ENCODE results near the gene RALGAPA1.
"Not testable (repeated sequence)": the region's sequence is repeated elsewhere in the genome, so short reads cannot be mapped to it uniquely, and the experiment has no call there.

Gene RALGAPA1

GRCh38 chr14:35821564-35822411 lies 12.7 kb upstream of the RALGAPA1 start:
- peak; percentile 52 for DNase-seq

DNA sequence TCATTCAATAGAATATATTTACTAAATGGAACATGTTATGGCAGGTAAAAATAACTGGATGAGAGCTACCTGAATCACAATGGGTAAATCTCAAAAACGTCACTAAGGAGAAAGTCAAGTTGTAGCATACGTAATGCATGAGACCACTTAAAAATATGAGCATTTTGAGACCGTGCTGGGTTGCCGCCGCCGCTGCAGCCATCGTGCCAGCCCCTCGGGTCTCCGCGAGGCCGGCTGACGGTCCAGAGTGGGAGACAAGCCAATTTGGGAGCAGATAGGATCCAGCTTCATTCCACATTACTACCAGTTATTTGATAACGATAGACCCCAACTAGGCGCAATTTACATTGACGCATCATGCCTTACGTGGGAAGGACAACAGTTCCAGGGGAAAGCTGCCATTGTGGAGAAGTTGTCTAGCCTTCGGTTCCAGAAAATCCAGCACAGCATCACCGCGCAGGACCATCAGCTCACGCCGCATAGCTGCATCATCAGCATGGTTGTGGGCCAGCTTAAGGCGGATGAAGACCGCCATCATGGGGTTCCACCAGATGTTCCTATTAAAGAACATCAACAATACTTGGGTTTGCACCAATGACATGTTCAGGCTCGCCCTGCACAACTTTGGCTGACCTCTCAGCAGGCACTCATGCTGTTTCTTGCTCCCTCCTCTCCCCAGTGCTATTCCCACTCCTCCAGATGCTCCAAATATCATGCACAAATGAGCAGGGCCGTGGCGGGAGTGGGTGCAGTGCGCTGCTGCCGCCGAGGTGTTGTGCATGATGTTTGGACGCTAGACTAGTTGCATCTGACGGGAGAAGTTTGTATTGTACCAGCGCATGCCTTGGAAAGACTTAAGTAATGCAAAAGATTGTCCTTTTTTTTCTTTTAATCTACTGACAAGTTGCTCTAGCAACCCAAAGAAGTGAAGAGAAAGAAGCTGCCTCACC lies 10.8 kb upstream of the RALGAPA1 start:
- no peak for DNase-seq

DNA sequence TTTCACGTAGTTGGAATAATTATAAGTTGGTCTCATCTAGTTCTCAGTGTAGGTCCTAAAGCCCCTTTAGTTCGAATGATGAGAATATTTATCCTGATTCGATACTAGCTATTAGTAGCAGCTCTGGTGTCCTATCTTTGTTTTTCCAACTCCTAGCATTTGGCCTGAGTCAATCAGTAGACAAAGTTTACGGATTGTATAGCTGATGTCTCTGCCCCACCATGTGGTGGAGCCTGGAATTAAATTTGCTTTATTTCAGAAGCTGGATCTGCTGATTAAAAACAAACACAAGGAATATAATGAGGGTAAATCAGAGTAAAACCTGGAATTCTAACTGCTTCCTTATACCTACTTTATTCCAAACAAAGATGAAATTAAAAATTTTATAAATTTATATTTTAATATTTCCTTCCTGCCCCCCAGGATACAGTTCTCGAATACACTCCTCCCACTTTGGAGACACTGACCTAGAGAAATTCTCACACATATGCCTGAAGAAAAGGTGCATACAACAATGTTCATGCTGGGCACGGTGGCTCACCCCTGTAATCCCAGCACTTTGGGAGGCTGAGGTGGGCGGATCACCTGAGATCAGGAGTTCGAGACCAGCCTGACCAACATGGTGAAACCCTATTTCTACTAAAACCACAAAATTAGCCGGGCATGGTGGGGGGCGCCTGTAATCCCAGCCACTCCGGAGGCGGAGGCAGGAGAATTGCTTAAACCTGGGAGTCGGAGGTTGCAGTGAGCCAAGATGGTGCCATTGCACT lies 9.4 kb upstream of the RALGAPA1 start:
- DNase-seq = peak; percentile 23

GRCh38 chr14:35814371-35815005 lies 5.4 kb upstream of the RALGAPA1 start:
- DNase-seq = peak; percentile 66

- DNase-seq = no peak
Measured at GRCh38 chr14:35810963-35811362, 1.9 kb upstream of the RALGAPA1 start.

DNA sequence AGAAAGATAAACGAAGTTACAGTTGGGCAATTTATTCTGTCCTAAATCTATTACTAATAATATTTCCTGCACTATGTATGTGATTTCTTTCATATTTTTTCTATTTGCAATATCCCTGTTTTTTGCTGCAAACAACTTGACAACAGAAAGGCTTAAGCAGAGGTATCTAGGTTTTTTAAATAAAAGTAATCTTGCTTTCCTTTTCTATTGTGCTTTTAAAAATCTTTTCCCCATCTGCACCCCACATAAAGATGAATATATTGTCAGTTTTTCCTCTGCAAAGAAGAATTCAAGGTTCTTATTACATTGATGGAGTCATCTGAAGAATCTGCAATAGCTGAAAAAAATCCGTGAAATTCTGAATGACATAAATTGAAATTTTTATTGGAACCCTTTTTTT lies 502 bp upstream of the RALGAPA1 start:
- no peak for DNase-seq

DNA sequence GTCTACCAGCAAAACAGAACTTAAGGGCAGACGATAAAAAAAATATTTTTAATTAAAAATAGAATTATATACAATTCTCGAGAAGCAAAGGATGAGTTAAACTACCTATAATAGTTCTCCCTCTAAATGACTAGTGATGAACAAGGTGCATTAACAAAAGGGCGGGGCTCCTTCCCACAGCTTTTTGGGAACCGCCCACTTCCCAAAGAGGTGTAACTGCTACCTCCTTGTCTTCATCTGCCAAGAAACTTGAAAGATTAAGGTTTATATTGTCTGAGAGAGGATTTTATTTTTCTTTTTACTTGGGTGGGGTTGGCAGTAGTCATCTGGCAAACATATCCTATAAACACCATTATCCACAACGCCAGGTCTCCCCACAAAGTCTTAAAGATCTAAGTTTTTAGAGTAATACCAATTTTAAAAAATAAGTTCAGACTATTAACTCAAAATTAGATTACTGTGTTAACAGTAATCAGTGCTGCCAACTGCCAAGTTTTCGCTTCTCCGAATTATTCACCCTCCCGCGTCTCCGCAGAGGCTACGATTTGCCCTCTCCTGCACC lies 938 bp downstream of the RALGAPA1 start:
- no peak for DNase-seq

GRCh38 chr14:35807131-35807961 lies 1.7 kb downstream of the RALGAPA1 start:
- DNase-seq = no peak

- DNase-seq = no peak
Measured at GRCh38 chr14:35806006-35806907, 2.8 kb downstream of the RALGAPA1 start.

- no peak for DNase-seq
Measured at GRCh38 chr14:35797796-35798195, 11.3 kb downstream of the RALGAPA1 start.

DNA sequence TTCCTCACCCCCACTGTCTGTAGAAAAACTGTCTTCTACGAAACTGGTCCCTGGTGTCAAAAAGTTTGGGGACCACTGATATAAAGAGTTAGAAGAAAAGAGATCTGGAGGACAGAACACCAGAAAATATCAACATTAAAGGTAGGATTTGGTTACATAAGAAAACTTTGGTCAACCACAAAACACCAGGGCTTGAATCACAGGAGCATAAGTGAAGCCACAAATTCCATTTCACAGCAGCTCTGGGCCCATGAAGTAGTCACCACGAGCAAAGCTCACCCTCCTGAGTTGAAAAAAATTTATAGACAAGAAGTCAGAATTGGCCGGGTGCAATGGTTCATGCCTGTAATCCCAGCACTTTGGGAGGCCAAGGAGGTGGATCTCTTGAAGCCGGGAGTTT lies 19.4 kb downstream of the RALGAPA1 start:
- DNase-seq = no peak

DNA sequence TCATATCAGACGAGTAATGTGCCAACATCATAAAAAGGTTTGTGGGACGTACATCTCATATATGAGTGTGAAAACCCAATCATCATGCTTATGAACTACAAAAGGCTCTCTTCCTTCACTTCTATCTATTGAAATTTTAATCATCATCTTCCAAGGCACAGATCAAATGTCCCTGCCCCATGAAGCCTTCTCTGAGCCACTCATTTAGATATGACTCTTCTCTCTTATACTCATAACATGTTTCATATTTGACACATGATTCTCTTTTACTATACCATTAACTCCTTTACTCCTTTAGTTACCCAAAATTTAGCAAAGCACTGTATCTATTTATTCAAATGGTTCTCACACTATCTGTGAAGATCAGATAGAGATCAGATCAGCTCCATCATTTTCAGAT lies 22.2 kb downstream of the RALGAPA1 start:
- no peak for DNase-seq

DNA sequence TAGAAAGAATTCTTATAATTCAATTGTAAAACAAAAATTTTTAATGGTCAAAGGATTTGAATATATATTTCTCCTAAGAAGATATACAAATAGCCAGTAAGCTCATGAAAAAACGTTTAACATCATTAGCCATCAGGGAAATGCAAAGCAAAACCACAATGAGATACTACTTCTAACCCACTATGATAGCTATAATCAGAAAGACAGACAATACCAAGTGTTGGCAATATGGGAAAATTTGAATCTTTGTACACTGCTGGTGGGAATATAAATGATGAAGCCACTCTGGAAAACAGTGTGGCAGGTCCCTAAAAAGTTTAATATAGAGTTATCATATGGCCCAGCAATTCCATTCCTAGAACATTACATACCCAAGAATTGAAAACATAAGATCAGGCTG lies 25.4 kb downstream of the RALGAPA1 start:
- DNase-seq = no peak

GRCh38 chr14:35779368-35779767 lies 29.7 kb downstream of the RALGAPA1 start:
- DNase-seq = no peak

DNA sequence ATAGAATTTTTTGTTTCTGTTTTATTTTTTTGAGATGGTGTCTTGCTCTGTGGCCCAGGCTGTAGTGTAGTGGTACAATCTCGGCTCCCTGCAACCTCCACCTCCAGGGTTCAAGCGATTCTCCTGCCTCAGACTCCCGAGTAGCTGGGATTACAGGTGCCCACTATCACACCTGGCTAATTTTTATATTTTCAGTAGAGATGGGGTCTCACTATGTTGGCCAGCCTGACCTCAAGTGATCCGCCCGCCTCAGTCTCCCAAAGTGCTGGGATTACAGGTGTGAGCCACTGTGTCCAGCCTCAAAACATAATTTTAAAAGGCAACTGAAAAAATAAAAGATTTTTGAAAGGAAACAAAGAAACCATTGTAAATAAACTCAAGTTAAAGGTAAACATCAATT lies 31.5 kb downstream of the RALGAPA1 start:
- DNase-seq = not testable (repeated sequence)

DNA sequence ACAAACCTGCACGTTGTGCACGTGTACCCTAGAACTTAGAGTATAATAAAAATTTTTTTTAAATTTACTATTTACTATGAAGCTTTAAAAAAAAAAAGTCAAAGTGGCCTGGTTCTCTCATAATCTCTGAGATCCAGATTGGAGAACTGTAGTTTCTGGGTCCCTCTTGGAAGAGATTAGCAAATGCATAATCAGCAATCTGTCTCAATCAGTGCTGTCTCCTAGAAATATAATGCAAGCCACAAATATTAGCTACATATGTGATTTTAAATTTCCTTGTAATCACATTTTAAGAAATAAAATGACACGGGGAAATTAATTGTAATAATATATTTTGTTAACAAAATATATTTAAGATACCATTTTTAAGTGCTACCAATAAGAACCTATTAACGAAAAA lies 32.3 kb downstream of the RALGAPA1 start:
- no peak for DNase-seq

- not testable (repeated sequence) for DNase-seq
Measured at GRCh38 chr14:35776085-35776484, 33.0 kb downstream of the RALGAPA1 start.

- DNase-seq = no peak
Measured at GRCh38 chr14:35766700-35767082, 42.4 kb downstream of the RALGAPA1 start.

DNA sequence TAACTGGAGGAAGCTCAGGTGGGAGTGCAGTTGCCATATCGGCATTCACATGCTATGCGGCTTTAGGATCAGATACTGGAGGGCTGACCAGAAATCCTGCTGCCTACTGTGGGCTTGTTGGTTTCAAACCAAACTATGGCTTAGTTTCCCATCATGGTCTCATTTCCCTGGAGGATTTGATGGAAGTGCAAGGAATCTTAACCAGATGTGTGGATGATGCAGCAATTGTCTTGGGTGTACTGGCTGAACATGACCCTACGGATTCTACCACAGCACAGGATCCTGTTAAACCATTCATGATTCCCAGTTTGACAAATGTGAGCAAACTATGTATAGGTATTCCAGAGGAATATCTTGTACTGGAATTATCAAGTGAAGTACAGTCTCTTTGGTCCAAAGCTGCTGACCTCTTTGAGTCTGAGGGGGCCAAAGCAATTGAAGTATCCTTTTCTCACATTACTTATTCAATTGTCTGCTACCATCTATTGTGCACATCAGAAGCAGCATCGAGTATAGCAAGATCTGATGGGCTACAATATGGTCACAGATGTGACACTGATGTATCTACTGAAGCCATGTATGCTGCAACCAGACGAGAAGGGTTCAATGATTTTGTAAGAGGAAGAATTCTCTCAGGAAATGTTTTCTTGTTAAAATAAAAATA lies 42.9 kb downstream of the RALGAPA1 start:
- DNase-seq = no peak

DNA sequence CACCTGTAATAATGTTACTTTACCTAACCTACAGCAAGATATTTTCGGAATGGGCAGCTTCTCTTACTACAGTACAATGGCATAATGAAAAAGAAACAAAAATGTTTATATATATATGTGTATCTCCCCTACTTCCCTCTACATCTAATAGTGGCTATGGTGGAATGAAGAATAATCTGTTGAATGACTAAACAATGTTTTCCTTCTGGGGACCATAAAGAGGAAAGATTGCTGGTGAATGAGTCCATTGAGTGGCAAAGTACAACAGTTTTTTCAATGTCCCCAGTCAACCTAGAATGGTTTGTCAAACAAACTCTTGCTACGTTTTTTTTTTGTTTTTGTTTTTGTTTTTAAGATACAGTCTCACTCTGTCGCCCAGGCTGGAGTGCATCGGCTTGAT lies 47.2 kb downstream of the RALGAPA1 start:
- DNase-seq = no peak

All from inflammatory macrophage treated with lipopolysaccharide for 4 hours (primary cell).